HFFc6 (cell line): Measurements from ENCODE around the gene TMBIM1. TPM values are rescaled to one million over a fixed set of nuclear protein-coding genes. Genes with fewer than 3 reads are reported as not detected.
A peak's percentile ranks its signal among the peaks of the same experiment; 100 is the strongest.

ENCODE experiments used
- DNase-seq: peaks from one replicate; pipeline ENCODE4 v3.0.0-alpha.2; 2018
- H3K27ac Mint-ChIP-seq: 2 replicates; pipeline ENCODE4 v1.8.0; 2020; ENCODE audit warnings: mild to moderate bottlenecking, mixed read lengths
- H3K27me3 Mint-ChIP-seq: 2 replicates; pipeline ENCODE4 v1.8.0; 2021; ENCODE audit warnings: mild to moderate bottlenecking, moderate library complexity, mixed read lengths; ENCODE audit not compliant: insufficient read depth
- H3K36me3 Mint-ChIP-seq: 2 replicates; pipeline ENCODE4 v1.8.0; 2021; ENCODE audit warnings: low read depth, mixed read lengths
- H3K4me1 Mint-ChIP-seq: 2 replicates; pipeline ENCODE4 v1.8.0; 2020; ENCODE audit warnings: low read depth, mixed read lengths
- H3K4me3 Mint-ChIP-seq: 2 replicates; pipeline ENCODE4 v1.8.0; 2020; ENCODE audit warnings: mild to moderate bottlenecking, moderate library complexity, mixed read lengths
- H3K9me3 Mint-ChIP-seq: 2 replicates; pipeline ENCODE4 v1.8.0; 2020; ENCODE audit warnings: mild to moderate bottlenecking, mixed read lengths
- CTCF ChIP-seq: fragments of 200-600 bp; sonication (generic); IDR thresholded peaks from 2 replicates; pipeline ENCODE4 v1.5.0; 2021; ENCODE audit warnings: antibody characterized with exemption, mild to moderate bottlenecking
- total RNA-seq, 6 experiments: library from RNA; stranded (reverse); fragmentation: NEBNext Ultra II Directional; extraction: Animal tissue kit (Norgen Biotek cat#: 25700); gene quantifications; 2 replicates in 1 of 6; 3 replicates in 5 of 6; pipeline ENCODE4 v1.2.3, GENCODE V29; 2021

The TMBIM1 gene
- total RNA-seq, 6 experiments from 2014 or later = 163 to 187 (median 176) TPM

GRCh38 chr2:218281449-218281848 is 10.9 kb downstream of the TMBIM1 start:
- Mint-ChIP-seq H3K36me3 (peaks cover 4% of the 10 kb centered on the region; the same call in 1 of the 2 replicates), H3K4me3 (no peak overlapping the region), H3K27me3 (no peaks in the 10 kb centered on the region; the same call in none of the 2 replicates), H3K9me3 (no peaks in the 10 kb centered on the region), H3K27ac (peak overlapping the region; percentile 74; the same call in 1 of the 2 replicates), H3K4me1 (peaks cover 50% of the 10 kb centered on the region)
- no peak for DNase-seq
- TF ChIP-seq CTCF = no peak

GRCh38 chr2:218280260-218280870 is 11.9 kb downstream of the TMBIM1 start:
- Mint-ChIP-seq H3K27ac (0 out of 2 replicates have a peak overlapping the region, but pooled peaks have one; percentile 0), H3K4me1 (peaks cover 39% of the 10 kb centered on the region), H3K4me3 (no peak overlapping the region), H3K27me3 (no peaks in the 10 kb centered on the region; the same call in none of the 2 replicates), H3K36me3 (peaks cover 4% of the 10 kb centered on the region; the same call in 1 of the 2 replicates), H3K9me3 (no peaks in the 10 kb centered on the region)
- no peak for TF ChIP-seq CTCF
- DNase-seq = no peak

GRCh38 chr2:218278531-218279360 is 13.6 kb downstream of the TMBIM1 start:
- no peak overlapping the region for H3K27ac Mint-ChIP-seq
- peaks cover 6% of the 10 kb centered on the region; the same call in 1 of the 2 replicates for H3K36me3 Mint-ChIP-seq
- DNase-seq = no peak
- H3K27me3 Mint-ChIP-seq = no peaks in the 10 kb centered on the region; the same call in none of the 2 replicates
- no peak overlapping the region for H3K4me3 Mint-ChIP-seq
- no peaks in the 10 kb centered on the region for H3K9me3 Mint-ChIP-seq
- TF ChIP-seq CTCF = no peak
- peaks cover 26% of the 10 kb centered on the region for H3K4me1 Mint-ChIP-seq

- DNase-seq = no peak
- no peak overlapping the region for H3K4me3 Mint-ChIP-seq
- no peaks in the 10 kb centered on the region for H3K9me3 Mint-ChIP-seq
- no peaks in the 10 kb centered on the region; the same call in none of the 2 replicates for H3K27me3 Mint-ChIP-seq
- H3K4me1 Mint-ChIP-seq = peaks cover 23% of the 10 kb centered on the region
- H3K36me3 Mint-ChIP-seq = peaks cover 8% of the 10 kb centered on the region; the same call in 1 of the 2 replicates
- H3K27ac Mint-ChIP-seq = no peak overlapping the region
- no peak for TF ChIP-seq CTCF
These were observed 14.4 kb downstream of the TMBIM1 start for GRCh38 chr2:218277921-218278320.

- peak; percentile 25 for TF ChIP-seq CTCF
- H3K9me3 Mint-ChIP-seq = no peaks in the 10 kb centered on the region
- peaks cover under 1% of the 10 kb centered on the region for H3K27me3 Mint-ChIP-seq
- peaks cover 23% of the 10 kb centered on the region for H3K4me1 Mint-ChIP-seq
- no peak overlapping the region for H3K27ac Mint-ChIP-seq
- DNase-seq = no peak
- H3K4me3 Mint-ChIP-seq = no peak overlapping the region
- peaks cover 8% of the 10 kb centered on the region; the same call in 1 of the 2 replicates for H3K36me3 Mint-ChIP-seq
These were observed 15.1 kb downstream of the TMBIM1 start for GRCh38 chr2:218276986-218277755.
